Right lobe of liver (tissue), 4 donors: ENCODE measurements around the gene SPOPL.

Source experiments
- CTCF ChIP-seq, 4 donors: fragments of 200-600 bp in 3 of 4; fragments of 450-650 bp in 1 of 4; IDR thresholded peaks; one replicate each; pipeline versions ENCODE4 v1.5.1 to v1.8.0; 2016 to 2022; ENCODE audit warnings: antibody characterized with exemption in 4 of 4, mild to moderate bottlenecking in 2 of 4
- POLR2A ChIP-seq: fragments of 450-650 bp; IDR thresholded peaks from one replicate; pipeline ENCODE4 v1.6.1; 2017; ENCODE audit warnings: antibody characterized with exemption, mild to moderate bottlenecking
- donor health status: DM: no; HTN: no; CAD: no.
- donor health status: DM: no; HTN: no; CAD: no.
- donor health status: DM: no; HTN: yes; CAD: no.

- TF ChIP-seq CTCF (IDR thresholded peaks at IDR 0.05) (no peak), POLR2A (no peak)
Measured at GRCh38 chr2:138507267-138507666, 5.7 kb downstream of the SPOPL start.
